Measurements from ENCODE around the gene HTR3D. TPM values are rescaled to one million over a fixed set of nuclear protein-coding genes. Genes with fewer than 3 reads are reported as not detected.

HTR3D gene
- total and polyA plus RNA-seq, 2 donors (not counting 1 experiment from before 2014, with no cell fraction given) = not detected

- H3K4me1 ChIP-seq (ENCODE audit: control insufficient read depth in 2 of 2, insufficient read depth in 2 of 2, low read length in 2 of 2) = no peaks in the 10 kb centered on the region
- no peak overlapping the region for H2AFZ ChIP-seq (ENCODE audit: insufficient read depth, low read depth, low read length, poor library complexity, severe bottlenecking)
- no peak overlapping the region for H3K9ac ChIP-seq (ENCODE audit: low read length)
- intact Hi-C loops (cut with micrococcal nuclease) = no loop called here
- H3K9me3 Mint-ChIP-seq (ENCODE audit: insufficient read depth) = no peaks in the 10 kb centered on the region
- H3K9me3 ChIP-seq (ENCODE audit: control extremely low read depth in 1 of 3, control insufficient read depth in 2 of 3, insufficient read depth in 1 of 3, low read length in 2 of 3) = peaks cover 0 to 13% (median 0%) of the 10 kb centered on the region in 3 donors
- no peaks in the 10 kb centered on the region for H3K79me2 ChIP-seq (ENCODE audit: control insufficient read depth, insufficient read depth, low read length)
- ATAC-seq (ENCODE audit: low read depth) (no peak), DNase-seq (no peak)
- H3K27me3 ChIP-seq (replicated peaks in 1 of 4; ENCODE audit: control extremely low read depth in 1 of 4, control insufficient read depth in 3 of 4, insufficient read depth in 4 of 4, low read length in 3 of 4) = peaks cover 0 to 3% (median 0%) of the 10 kb centered on the region in 4 experiments
- no peak overlapping the region for H3K4me2 ChIP-seq (replicated peaks; ENCODE audit: low read depth, low read length, poor library complexity, severe bottlenecking)
- TF ChIP-seq EZH2 (IDR thresholded peaks at IDR 0.05; ENCODE audit: borderline replicate concordance, insufficient read depth, low read depth, low read length, poor library complexity, severe bottlenecking) (no peak), CTCF (IDR thresholded peaks at IDR 0.05) (no peak)
- no peak overlapping the region for H3K4me3 ChIP-seq (ENCODE audit: control extremely low read depth in 1 of 5, extremely low read depth in 1 of 5, insufficient read depth in 1 of 5, low read depth in 2 of 5, low read length in 4 of 5)
- H3K27ac Mint-ChIP-seq = no peak overlapping the region
- no peak overlapping the region for H3K4me3 Mint-ChIP-seq
- no peak overlapping the region for H3K27ac ChIP-seq (ENCODE audit: low read length in 2 of 2)
- ChIA-PET POLR2A (no interaction called here), CTCF (no interaction called here)
- no peaks in the 10 kb centered on the region for H3K36me3 ChIP-seq (replicated peaks in 1 of 2; ENCODE audit: control extremely low read depth in 1 of 2, control insufficient read depth in 1 of 2, extremely low read depth in 1 of 2, insufficient read depth in 2 of 2, low read length in 1 of 2)
- 94% methylated on average over 2 of the region's 2 CpGs for WGBS (ENCODE audit: insufficient coverage)
- peaks cover 6% of the 10 kb centered on the region for H3K4me1 Mint-ChIP-seq
- no peaks in the 10 kb centered on the region for H4K20me1 ChIP-seq (ENCODE audit: control insufficient read depth, insufficient read depth, low read length, poor library complexity, severe bottlenecking)
- H3K27me3 Mint-ChIP-seq = peaks cover 3% of the 10 kb centered on the region
Measured at GRCh38 chr3:184082465-184082864, 50.9 kb downstream of the HTR3D start.

- DNase-seq (no peak), ATAC-seq (ENCODE audit: low read depth) (no peak)
- Histone ChIP-seq H3K27ac (ENCODE audit: low read length in 2 of 2) (no peak overlapping the region), H3K4me2 (replicated peaks; ENCODE audit: low read depth, low read length, poor library complexity, severe bottlenecking) (no peak overlapping the region), H3K9ac (ENCODE audit: low read length) (no peak overlapping the region), H3K79me2 (ENCODE audit: control insufficient read depth, insufficient read depth, low read length) (no peaks in the 10 kb centered on the region), H4K20me1 (ENCODE audit: control insufficient read depth, insufficient read depth, low read length, poor library complexity, severe bottlenecking) (no peaks in the 10 kb centered on the region), H3K4me3 (ENCODE audit: control extremely low read depth in 1 of 5, extremely low read depth in 1 of 5, insufficient read depth in 1 of 5, low read depth in 2 of 5, low read length in 4 of 5) (no peak overlapping the region), H2AFZ (ENCODE audit: insufficient read depth, low read depth, low read length, poor library complexity, severe bottlenecking) (no peak overlapping the region), H3K36me3 (replicated peaks in 1 of 2; ENCODE audit: control extremely low read depth in 1 of 2, control insufficient read depth in 1 of 2, extremely low read depth in 1 of 2, insufficient read depth in 2 of 2, low read length in 1 of 2) (no peaks in the 10 kb centered on the region), H3K27me3 (replicated peaks in 1 of 4; ENCODE audit: control extremely low read depth in 1 of 4, control insufficient read depth in 3 of 4, insufficient read depth in 4 of 4, low read length in 3 of 4) (peaks cover 0 to 3% (median 0%) of the 10 kb centered on the region in 4 experiments), H3K4me1 (ENCODE audit: control insufficient read depth in 2 of 2, insufficient read depth in 2 of 2, low read length in 2 of 2) (no peaks in the 10 kb centered on the region), H3K9me3 (ENCODE audit: control extremely low read depth in 1 of 3, control insufficient read depth in 2 of 3, insufficient read depth in 1 of 3, low read length in 2 of 3) (peaks cover 0 to 13% (median 0%) of the 10 kb centered on the region in 3 donors)
- Mint-ChIP-seq H3K27me3 (peaks cover 3% of the 10 kb centered on the region), H3K27ac (no peak overlapping the region), H3K4me3 (no peak overlapping the region), H3K9me3 (ENCODE audit: insufficient read depth) (no peaks in the 10 kb centered on the region), H3K4me1 (peaks cover 6% of the 10 kb centered on the region)
- CTCF ChIA-PET = no interaction called here
- intact Hi-C loops (cut with micrococcal nuclease) = no loop called here
- WGBS (ENCODE audit: insufficient coverage) = 100% methylated on average over 1 of the region's 3 CpGs
- POLR2A ChIA-PET = no interaction called here
- TF ChIP-seq EZH2 (IDR thresholded peaks at IDR 0.05; ENCODE audit: borderline replicate concordance, insufficient read depth, low read depth, low read length, poor library complexity, severe bottlenecking) (no peak), CTCF (IDR thresholded peaks at IDR 0.05) (no peak)
Measured at GRCh38 chr3:184085389-184085852, 53.9 kb downstream of the HTR3D start.

Small RNAs within 50 kb of the gene (small RNA-seq; reads per million reads assigned to genes)
- gene RF00019 (ENCODE audit: insufficient read length, low read depth, low replicate concordance) = not detected

Other genes starting within 250 kb of the HTR3D start
- gene MAP6D1, start 206.2 kb upstream of the HTR3D start, total RNA-seq = 1.8 and 4.2 TPM in 2 replicates
- 0.43 and 0.46 TPM in 2 replicates for gene MAP6D1, start 206.2 kb upstream of the HTR3D start, polyA plus RNA-seq
- 46.7 and 51.2 TPM in 2 replicates for gene PARL, start 146.9 kb upstream of the HTR3D start, total RNA-seq
- 23.5 and 32.6 TPM in 2 replicates for gene PARL, start 146.9 kb upstream of the HTR3D start, polyA plus RNA-seq
- 29.5 and 31.7 TPM in 2 replicates for gene ABCC5, start 13.9 kb upstream of the HTR3D start, total RNA-seq
- gene ABCC5, start 13.9 kb upstream of the HTR3D start, polyA plus RNA-seq = 13.4 and 16.9 TPM in 2 replicates
- gene HTR3C, start 21.3 kb downstream of the HTR3D start, total RNA-seq = not detected in 2 replicates
- gene HTR3C, start 21.3 kb downstream of the HTR3D start, polyA plus RNA-seq = not detected in 2 replicates
- not detected in 2 replicates for gene HTR3E, start 65.3 kb downstream of the HTR3D start, total RNA-seq
- gene HTR3E, start 65.3 kb downstream of the HTR3D start, polyA plus RNA-seq = not detected in 2 replicates
- gene EIF2B5, start 103.6 kb downstream of the HTR3D start, total RNA-seq = 83.8 and 85.9 TPM in 2 replicates
- gene EIF2B5, start 103.6 kb downstream of the HTR3D start, polyA plus RNA-seq = 73.2 and 77.1 TPM in 2 replicates
- gene DVL3, start 123.6 kb downstream of the HTR3D start, total RNA-seq = 81.3 and 92.0 TPM in 2 replicates
- 42.7 and 49.4 TPM in 2 replicates for gene DVL3, start 123.6 kb downstream of the HTR3D start, polyA plus RNA-seq
- 191 and 207 TPM in 2 replicates for gene AP2M1, start 143.1 kb downstream of the HTR3D start, total RNA-seq
- gene AP2M1, start 143.1 kb downstream of the HTR3D start, polyA plus RNA-seq = 132 and 171 TPM in 2 replicates
- gene ABCF3, start 154.5 kb downstream of the HTR3D start, total RNA-seq = 115 and 131 TPM in 2 replicates
- gene ABCF3, start 154.5 kb downstream of the HTR3D start, polyA plus RNA-seq = 74.0 and 86.5 TPM in 2 replicates
- 0.37 TPM in 1 of 2 replicates, not detected in the other for gene VWA5B2, start 197.8 kb downstream of the HTR3D start, total RNA-seq
- gene VWA5B2, start 197.8 kb downstream of the HTR3D start, polyA plus RNA-seq = 0.09 and 0.10 TPM in 2 replicates
- 32.7 and 38.6 TPM in 2 replicates for gene ALG3, start 217.2 kb downstream of the HTR3D start, total RNA-seq
- 29.9 and 36.1 TPM in 2 replicates for gene ALG3, start 217.2 kb downstream of the HTR3D start, polyA plus RNA-seq
- 1.5 and 2.0 TPM in 2 replicates for gene EEF1AKMT4, start 217.9 kb downstream of the HTR3D start, total RNA-seq
- gene EEF1AKMT4, start 217.9 kb downstream of the HTR3D start, polyA plus RNA-seq = 0.61 and 2.5 TPM in 2 replicates
- gene CAMK2N2, start 229.8 kb downstream of the HTR3D start, total RNA-seq = 0.29 TPM in 1 of 2 replicates, not detected in the other
- gene CAMK2N2, start 229.8 kb downstream of the HTR3D start, polyA plus RNA-seq = not detected in 2 replicates
- gene ECE2, start 244.3 kb downstream of the HTR3D start, total RNA-seq = not detected in 2 replicates
- gene ECE2, start 244.3 kb downstream of the HTR3D start, polyA plus RNA-seq = not detected in 2 replicates

Measured in B cell (primary cell).